Hippocampal formation (tissue), 2 donors: ENCODE results near the gene FAHD1.

Experiments used
- DNase-seq, 2 donors: peaks; one replicate each; lab custom pipeline; 2025; lab: John Stamatoyannopoulos, UW

Gene FAHD1

DNA sequence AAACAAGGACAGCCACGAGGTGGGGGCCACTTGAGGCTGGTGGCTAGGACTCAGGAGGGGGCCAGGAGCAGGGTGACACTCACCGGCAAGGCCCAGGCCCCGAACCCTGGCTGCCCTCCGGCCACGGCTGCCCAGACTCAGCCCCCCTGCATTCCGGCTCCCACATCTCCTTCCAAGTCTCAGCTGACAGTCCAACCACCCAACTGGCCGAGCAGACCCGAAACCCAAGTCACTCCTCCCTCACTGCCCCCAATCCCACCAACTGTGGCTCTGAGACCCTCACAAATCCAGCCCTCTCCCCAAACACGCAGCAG is 9.8 kb upstream of the FAHD1 start:
- DNase-seq = no peak

DNA sequence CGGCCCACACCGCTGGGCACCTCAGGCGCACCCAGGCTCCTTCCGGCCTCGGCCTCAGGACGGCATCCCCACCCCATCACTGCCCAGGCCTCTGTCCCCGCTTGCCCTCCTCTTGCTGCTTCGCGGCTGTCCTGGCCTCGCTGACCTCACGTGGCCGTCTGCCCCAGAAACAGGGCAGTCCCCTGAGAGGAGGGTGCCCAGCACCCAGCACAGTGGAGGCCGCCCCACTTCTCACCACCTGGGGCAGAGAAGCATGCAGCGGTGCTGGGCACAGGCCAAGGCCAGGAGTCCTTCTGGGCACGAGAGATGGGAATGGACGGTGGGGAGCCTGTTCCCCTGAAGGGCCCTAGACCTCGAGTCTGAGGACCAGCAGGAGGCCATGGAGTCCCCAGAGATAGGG is 9.3 kb upstream of the FAHD1 start:
- no peak for DNase-seq

DNA sequence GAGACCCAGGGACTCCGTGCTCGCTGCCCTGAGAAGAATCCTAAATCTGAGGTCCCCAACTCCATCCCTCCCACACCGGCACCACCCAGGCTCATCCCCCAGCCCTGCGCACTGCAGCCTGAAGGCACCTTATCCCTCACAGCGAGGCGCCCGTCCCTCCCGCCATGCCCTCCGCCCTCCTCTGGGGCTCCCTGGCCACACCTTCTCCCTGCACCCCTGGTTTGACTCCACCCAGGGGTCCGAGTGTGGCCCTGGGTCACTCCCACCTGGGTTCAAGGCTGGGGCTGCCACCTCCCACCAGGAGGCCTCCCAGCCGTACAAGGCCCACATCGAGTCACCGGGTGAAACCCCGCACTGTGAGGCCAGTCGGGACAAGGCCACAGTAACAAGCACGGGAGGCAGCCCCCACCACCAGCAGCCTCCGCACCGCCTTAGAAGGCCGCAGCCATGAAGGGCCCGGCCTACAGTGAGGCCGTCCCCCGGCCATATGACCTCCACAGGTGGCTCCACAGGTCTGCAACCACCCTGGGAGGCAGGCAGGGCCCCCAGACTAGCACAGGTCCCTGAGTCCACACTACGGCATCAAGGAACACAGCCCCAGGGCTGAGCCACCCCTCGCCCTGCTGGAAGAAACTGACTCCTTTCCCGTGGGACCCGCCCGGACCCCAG is 8.7 kb upstream of the FAHD1 start:
- no peak for DNase-seq

DNA sequence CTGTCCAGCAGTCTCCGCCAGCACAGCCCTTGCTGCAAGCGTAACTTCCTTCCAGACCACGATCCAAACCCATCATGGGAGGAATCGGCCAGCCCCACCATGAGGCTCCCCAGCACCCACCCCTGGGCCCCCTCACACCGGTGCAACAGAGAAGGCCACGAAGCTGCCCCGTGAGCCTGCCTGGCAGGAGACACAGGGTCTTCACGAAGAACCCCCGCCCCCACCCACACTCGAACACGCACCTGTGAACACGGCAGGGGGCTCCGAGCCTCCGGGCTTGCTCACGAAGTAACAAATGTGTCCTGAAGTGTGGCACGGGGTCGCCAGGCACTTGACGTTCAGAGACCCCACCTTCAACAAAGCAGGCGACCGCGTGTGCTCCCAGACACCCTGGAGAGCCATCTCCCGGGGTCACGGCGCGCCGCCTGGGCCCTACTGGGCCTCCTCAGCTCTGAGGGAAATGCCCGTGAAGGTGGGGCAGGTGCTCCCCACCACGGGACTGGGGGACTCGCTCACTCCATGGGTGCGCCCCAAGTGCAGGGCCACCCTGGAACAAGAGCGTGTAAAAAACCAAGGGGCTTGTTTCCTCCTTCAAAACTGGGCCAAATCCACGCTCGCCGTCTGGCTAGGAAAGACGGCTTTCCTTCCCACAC is 8.0 kb upstream of the FAHD1 start:
- no peak for DNase-seq

DNA sequence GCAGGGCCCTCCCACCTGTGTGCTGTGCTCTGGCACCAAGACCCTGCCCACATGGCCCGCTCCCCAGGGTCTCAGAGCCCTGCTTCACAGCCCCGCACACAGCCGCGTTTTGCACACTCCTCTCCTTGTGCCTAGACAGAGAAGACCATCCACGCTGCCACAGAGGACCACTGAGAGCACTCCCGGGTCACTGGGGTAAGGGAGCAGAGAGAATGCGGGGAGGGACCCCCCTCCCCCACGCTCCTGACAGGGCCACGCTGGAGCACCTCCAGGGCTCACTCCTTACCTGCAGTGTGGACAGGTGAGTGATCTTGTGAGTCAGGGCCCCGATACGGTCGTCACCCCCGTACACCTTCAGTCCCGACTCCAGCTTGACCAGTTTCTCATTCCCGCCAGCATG is 7.4 kb upstream of the FAHD1 start:
- DNase-seq = no peak

DNA sequence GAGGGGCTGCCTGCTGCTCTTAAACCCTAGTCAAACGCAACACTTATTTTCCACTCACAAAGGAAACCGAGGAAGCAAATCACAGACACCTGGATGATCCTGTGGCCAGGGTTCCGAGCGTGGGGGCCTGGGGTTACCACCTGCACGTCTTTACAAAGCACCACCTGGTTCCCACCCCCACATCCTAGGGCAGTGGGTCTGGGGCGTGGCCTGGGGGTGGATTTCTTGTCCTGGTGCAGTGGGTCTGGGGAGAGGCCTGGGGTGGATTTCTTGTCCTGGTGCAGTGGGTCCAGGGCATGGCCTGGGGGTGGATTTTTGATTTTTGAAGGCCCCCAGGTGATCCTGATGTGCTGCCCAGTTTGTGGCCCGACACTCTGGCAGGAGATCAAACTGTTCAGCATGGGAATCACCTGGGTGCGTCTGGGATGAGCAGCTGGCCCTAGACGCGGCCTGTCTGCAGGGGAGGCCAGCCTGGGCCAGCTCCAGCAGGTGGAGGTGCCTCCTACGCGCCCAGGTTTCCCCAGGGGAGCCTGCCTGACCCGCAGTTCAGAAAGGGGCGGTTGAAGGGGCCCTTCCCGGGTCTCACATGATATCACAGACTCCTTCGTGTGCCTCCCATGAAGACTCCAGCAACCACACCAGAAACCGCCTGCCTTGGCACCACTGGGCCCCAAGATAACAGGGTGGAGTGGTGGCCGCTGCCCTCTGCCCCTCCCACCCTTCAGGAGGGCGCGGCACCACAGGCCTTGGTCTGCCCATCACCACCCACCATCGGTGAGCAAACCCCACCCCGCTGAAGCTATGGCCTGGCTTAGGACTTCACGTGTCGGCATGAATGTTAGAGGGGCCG is 6.7 kb upstream of the FAHD1 start:
- DNase-seq = no peak

DNA sequence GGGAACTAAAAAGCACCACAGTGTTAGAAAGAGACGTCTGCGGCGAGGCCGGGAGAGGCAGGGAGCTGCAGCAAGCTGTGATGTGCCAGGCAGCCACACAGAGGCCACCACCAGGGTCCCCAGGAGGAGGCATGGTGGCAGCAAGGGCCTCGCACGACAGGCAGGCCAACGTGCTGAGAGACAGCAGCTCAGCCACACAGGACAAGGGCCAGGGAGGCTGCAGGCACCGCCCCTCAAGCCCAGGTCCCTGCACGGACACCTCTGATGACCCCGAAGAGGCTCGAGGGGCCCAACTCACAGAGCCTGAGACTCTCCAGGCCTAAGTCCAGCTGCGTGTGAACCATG is 6.1 kb upstream of the FAHD1 start:
- DNase-seq = no peak

DNA sequence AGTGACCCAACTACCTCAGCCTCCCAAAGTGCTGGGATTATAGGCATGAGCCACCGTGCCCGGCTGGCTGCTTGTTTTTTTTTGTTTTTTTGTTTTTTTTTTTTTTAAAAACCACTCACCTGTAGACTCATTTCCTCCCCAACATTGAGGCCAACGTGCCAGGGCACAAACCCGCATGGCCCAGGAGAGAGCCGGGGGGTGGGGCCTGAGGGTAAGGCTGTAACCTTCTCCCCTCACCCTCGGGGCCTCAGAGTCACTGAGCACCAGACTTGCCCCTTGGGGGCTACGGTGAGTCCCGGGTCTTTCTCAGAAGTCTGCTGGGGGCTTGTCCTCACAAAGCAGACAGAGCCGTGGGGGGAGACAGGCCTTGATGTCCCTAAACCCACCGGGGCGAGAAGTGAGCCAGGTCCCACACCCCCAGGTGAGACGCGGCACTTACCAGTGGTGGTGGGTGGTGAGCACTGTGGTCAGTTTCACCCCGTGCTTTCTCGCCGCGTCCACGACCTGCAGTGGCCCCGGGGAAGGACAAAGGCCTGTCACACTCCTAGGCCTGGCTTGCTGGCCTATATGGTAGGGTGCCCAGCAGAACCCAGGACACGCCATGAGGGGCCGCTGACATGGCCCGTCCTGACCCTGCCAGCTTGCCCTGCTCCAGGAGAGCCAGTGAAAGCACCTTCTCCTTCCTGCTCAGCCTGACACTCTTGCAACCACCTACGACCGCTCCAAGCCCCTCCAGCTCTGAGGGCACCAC is 5.0 kb upstream of the FAHD1 start:
- no peak for DNase-seq

DNA sequence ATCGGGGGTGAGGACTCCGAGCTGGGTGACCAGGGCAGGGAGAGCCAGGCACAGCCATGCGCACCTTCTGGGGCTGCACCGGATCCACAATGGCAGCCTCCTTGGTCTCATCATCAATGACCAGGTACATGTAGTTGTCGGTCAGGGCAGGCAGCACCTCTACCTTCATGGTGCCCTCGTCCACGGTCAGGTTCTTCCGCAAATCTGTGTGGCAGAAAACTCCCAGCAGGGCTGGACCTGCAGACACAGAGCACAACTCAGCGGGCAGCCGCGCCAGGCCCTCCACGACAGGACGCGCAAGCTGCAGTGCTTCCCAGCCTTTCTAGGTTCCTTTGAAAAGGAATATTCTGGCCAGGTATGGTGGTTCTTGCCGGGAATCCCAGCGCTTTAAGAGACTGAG is 4.2 kb upstream of the FAHD1 start:
- DNase-seq = no peak

DNA sequence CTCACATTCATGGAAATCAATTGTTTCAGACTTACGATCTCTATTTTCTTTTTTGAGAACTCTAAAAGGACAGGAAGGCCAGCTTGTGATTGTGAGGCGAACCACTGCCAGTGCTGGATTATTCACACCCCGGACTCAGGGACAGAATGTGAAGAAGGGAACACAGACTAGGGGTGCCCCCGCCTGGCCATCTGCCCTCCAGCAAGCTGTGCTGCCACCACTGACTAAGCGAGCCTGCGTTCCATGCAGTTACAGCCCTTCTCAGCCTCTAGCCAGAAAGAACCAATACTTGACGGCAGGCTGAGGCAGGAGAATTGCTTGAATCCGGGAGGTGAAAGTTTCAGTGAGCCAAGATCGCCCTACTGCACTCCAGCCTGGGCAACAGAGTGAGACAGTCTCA is 3.2 kb upstream of the FAHD1 start:
- DNase-seq = peak in 1 of 2 donors; percentile 21

DNA sequence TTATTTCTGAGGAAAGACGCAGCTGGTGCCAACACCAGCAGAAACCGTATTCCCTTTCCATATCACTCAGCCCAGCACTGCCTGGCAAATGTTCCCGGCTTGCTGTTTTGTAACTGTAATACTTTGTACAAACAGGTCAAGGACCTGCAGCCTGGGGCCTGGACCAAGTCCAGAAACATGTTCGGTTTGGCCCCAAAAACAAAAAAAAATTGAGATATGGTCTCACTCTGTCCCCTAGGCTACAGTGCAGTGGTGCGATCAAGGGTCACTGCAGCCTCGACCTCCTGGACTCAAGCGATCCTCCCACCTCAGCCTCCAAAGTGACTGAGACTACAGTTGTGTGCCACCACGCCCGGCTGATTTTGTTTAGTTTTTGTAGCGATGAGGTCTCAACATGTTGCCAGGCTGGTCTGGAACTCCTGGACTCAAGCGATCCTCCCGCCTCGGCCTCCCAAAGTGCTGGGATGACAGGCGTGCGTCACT is 1.6 kb upstream of the FAHD1 start:
- no peak for DNase-seq

DNA sequence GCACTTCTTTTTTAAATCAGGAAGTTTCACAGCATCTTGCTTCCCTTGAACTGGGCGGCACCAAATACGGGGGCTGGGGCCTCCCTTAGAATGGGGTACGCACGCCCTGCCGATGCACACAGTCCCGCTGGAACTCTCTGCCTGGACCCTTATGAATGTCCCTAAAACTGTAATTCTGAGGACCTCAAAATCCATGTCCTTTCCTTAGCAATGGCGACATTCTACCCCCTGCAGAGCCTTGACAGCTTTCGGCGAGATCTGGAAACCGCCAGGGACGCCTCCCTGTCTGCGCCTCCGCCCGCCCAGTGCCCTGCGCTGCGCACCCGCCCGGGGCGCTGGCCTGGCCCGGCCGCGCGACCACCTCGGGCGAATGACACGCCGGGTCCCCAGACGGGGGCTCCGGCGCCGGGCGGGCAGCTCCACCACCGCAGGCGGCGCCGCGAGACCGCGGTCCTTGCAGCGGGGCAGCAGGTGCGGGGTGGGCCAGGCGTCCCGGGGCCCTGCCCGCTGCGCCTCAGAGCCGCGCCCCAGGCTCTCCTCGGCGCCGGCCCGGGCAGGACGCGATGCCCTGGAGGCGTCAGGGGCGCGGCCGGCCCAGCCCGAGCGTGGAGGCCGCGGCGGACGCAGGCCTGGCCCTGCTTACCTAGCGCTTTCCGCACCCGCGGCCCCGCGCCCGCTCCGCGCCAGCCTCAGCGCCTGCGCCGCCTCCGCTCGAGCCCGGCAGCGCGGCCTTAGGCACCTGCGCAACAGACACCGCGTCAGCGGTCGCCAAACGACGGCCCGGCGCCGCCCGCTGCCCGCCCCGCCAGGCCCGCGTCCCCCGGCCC is 929 bp upstream of the FAHD1 start:
- DNase-seq = no peak

DNA sequence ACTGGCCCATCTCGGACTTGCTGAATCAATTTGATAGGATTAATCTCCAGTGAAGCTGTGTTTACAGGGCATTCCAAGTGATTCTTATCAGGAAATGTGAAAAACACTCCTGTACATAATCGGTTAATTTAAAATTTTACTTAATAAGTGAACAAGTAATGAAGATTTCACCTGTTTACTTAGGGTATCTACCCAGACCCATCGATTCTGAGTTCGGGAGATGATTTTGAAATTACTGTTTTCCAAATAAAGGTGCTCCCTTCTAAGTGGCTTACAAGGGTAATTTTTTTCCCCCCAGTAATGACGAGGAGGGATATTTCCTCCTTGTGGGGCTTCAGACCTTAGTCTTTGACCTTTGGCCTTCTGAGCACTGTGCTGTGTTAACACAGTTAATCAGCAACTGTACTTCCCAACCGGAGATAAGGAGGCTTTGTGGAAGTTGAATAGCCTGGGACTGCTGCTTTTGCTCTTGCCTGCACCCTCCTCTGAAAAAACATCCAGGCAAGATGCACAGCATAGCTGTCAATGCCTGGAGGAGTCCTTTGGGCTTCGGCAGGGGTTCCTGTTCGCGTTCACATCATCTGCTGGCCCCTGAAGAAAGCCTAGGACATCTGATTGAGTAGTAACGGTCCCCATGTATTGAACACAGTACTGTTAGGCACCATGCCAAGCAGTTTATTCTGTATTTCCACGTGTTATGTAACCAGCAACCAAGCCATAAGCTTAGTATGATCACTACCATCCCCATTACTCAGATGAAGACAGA is 1.8 kb downstream of the FAHD1 start:
- DNase-seq = no peak

DNA sequence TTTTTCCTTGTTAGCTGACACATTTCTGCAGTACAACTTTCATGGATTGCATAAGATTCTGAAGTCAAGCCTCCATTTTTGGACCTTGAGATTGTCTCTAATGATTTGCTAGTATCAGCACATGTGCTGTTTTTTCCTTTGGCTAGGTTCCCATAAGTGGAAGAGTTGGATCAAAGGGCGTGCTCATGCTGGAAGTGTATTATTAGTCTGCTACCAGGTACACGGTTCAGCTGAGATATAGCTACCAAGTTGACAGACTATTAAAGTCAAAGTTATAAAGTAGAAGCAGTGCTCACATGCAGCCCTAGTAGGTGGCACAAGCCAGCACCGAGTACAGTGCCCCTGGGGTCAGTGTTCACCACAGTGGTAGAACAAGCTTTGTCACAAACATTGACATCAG is 3.2 kb downstream of the FAHD1 start:
- DNase-seq = no peak

DNA sequence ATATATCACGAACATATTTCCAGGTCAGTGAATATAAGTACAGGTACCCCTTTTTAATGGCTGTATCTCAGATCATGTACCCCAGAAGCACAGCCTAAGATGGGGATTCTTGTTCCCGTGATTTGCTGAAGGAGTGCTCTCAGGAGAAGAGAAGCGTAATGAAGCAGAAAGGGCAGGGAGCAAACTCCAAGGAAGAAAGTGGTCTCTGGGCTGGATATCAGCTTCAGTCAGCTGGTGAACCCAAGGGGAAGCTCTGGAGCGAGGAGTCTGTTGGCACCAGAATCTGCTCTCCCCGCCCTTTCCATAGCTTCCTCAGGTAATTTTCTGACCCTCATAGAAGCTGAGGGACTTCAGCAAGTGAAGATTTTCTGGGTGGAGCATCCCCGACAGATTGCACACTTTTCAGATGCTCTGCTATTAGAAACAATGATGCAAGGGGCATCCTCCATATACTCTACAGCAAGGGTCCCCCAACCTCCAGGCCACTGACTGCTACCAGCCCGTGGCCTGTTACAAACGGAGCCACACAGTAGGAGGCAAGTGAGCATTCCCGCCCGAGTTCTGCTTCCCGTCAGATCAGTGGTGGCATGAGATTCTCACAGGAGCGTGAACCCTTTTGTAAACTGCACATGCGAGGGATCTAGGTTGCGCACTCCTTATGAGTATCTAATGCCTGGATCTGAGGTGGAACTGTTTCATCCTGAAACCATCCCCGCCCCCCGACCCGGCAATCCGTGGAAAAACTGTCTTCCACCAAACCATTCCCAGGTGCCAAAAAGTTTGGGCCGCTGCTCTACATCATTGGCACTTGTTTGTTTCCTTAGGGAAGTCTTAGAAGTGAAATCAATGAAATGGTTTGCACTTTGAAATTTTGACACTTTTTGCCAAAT is 4.4 kb downstream of the FAHD1 start:
- no peak for DNase-seq

DNA sequence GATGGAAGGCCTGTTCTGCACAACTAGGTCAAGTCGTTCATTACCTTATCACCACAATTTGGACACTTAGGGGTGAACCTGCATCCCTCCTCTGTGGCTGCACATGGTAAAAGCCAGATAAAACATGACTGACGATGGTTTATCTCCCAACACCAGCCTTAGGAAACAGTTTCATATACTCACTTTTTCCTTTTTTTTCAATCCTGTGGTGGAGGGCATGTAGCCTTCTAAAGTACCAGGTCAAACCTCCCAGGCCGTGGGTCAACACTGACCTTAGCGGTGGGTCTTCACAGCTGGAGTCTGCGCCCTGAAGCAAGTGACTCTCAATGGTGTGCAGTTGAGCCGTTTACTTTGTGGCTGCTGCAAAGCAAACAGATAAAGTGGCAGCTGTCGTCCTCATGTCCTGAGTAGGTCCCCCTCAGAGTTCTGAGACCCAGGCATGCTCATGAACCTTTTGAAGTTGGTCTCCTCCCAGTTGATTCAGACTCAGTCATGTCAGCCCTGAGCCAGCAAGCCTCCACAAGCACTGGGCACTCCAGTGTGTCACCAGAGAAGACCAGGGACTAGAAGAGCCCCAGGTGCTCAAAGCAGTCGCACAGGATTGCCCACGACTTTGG is 5.9 kb downstream of the FAHD1 start:
- DNase-seq = no peak

DNA sequence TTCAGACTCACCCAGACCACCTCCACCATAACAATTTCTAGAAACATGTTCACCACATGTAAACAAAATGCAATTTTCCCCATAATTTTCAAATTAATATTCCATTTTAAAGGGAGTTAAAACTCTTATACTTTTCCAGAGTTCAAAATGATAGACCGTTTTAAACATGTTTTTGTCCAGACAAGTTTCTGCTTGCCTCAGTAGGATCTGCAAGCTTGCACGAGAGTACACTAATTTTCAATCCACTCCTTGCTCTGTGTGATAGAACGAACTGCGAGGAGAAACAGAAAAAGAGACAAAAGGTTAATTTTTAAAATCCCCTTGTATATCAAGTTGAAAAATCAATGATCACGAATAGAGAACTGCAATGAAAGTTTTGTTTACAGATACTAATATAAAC is 7.1 kb downstream of the FAHD1 start:
- no peak for DNase-seq

DNA sequence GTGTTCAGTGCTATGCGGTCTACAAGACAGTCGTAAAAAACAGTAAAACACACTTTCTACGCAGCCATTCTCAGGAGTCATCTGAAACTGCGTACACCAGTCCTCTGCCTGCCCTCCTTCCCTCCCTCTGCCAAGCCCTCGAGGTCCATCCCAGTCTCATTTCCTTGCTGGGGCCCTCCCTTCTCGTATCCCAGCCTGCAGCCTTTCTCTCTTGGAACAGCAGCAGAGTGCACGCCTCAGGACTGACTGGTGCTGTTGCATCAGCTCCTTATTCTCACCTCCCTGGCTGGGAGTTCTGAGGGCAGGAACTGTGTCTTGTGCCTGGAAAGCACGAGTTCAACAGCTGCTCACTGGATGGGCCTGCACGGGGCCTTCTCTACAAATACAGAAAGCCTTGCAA is 12.5 kb downstream of the FAHD1 start:
- no peak for DNase-seq

DNA sequence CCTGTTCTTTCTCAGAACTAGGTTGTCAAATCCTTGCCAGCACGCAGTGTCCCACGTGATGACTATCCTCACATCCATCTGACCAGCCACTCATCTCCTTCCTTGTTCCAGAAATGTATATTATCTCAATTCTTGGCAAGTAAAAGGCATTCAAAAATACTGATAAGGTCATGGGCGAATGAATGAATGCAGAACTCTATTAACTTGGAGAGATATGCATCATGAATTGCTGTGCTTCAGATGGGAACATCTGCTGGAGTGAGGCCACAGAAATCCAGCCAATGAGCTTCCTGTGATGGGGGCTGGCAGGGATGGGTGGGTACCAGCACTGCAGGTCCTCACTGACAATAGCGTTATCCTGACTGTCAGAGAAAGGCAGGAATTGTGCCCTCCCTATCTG is 19.0 kb downstream of the FAHD1 start:
- DNase-seq = no peak
